ENCODE measurements around the gene LGALS8. TPM values are rescaled to one million over a fixed set of nuclear protein-coding genes. Genes with fewer than 3 reads are reported as not detected.

LGALS8 gene
- total and polyA plus RNA-seq, 2 of the 4 experiments (the other 2 are of a cell fraction) = 41.3 to 57.7 TPM

DNA sequence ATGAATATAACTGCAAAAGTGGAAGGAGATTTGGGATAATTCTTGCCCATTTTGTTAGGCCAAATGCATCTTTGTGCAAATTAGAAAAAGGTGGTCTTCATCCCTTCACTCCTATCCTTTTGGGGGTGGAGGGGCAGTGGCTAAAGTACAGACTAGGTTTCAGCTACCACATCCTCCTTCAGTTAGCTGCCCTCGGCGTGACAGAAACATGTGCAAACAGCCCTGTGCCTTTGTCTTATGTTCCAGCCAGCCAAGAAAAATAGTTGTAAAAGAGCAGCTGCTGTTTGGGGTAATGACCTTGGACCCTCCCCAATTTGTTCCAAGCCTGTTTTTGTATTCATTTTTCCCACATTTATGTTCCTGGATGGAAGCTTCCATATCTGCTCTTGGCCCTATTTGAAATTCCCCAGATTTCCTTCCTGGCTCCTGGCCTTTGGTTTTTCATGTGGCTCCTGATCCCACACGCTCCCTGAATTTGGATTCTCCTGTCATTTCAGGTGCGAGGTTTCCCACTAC is 8.3 kb upstream of the LGALS8 start:
- no peak overlapping the region for H2AFZ ChIP-seq (replicated peaks; ENCODE audit: low read length, poor library complexity)

More for the DNA sequence above, 8.3 kb upstream of the LGALS8 start:
- Histone ChIP-seq H2BK15ac (ENCODE audit: low read depth, low read length) (no peak overlapping the region), H3K4ac (ENCODE audit: low read depth, low read length) (0 out of 2 replicates have a peak overlapping the region, but pooled peaks have one; percentile 34), H3K27ac (ENCODE audit: insufficient read depth, low read length) (no peak overlapping the region), H4K8ac (ENCODE audit: low read depth in 2 of 2, low read length in 2 of 2) (no peak overlapping the region), H2BK120ac (ENCODE audit: low read depth, low read length) (peak overlapping the region; percentile 27; the same call in 1 of the 2 replicates), H3K27me3 (ENCODE audit: control insufficient read depth, insufficient read depth, low read length) (no peaks in the 10 kb centered on the region), H2AK5ac (ENCODE audit: low read depth, low read length) (no peak overlapping the region), H3K79me1 (ENCODE audit: low read depth in 1 of 2, low read length in 2 of 2) (no peaks in the 10 kb centered on the region), H3K23ac (ENCODE audit: low read depth, low read length) (no peak overlapping the region), H3K4me1 (ENCODE audit: control insufficient read depth, insufficient read depth, low read length) (peaks cover 7% of the 10 kb centered on the region; the same call in 1 of the 2 replicates), H3K14ac (replicated peaks; ENCODE audit: low read depth, low read length) (no peak overlapping the region), H3K9me3 (ENCODE audit: control insufficient read depth, insufficient read depth, low read length) (no peaks in the 10 kb centered on the region), H3K9me1 (ENCODE audit: insufficient read depth, low read length) (no peaks in the 10 kb centered on the region), H3K4me3 (ENCODE audit: insufficient read depth, low read depth, low read length) (no peak overlapping the region), H2AK9ac (replicated peaks; ENCODE audit: low read depth, low read length, poor library complexity) (no peak overlapping the region), H3K56ac (ENCODE audit: extremely low read depth, insufficient read depth, low read length) (no peak overlapping the region), H4K91ac (ENCODE audit: insufficient read depth, low read depth, low read length) (no peak overlapping the region), H3K18ac (ENCODE audit: low read depth, low read length) (no peak overlapping the region; the same call in 1 of the 2 replicates), H3K36me3 (ENCODE audit: control insufficient read depth, insufficient read depth, low read length) (no peaks in the 10 kb centered on the region), H2BK5ac (ENCODE audit: low read depth, low read length, poor library complexity, severe bottlenecking) (no peak overlapping the region), H3K9ac (ENCODE audit: low read depth, low read length) (no peak overlapping the region), H2BK20ac (ENCODE audit: low read depth, low read length) (no peak overlapping the region), H4K20me1 (ENCODE audit: insufficient read depth, low read length) (no peaks in the 10 kb centered on the region), H4K5ac (ENCODE audit: low read depth, low read length) (no peak overlapping the region), H3K4me2 (ENCODE audit: low read depth, low read length) (no peak overlapping the region)
- BruUV-seq (replicated peaks) = no TSS peak
- TF ChIP-seq RFX5 (IDR thresholded peaks at IDR 0.05; ENCODE audit: low read depth, low read length) = no peak
- no peak for TF ChIP-seq BHLHE40 (IDR thresholded peaks at IDR 0.05; ENCODE audit: low read depth, low read length)
- TF ChIP-seq, protein P1, sequence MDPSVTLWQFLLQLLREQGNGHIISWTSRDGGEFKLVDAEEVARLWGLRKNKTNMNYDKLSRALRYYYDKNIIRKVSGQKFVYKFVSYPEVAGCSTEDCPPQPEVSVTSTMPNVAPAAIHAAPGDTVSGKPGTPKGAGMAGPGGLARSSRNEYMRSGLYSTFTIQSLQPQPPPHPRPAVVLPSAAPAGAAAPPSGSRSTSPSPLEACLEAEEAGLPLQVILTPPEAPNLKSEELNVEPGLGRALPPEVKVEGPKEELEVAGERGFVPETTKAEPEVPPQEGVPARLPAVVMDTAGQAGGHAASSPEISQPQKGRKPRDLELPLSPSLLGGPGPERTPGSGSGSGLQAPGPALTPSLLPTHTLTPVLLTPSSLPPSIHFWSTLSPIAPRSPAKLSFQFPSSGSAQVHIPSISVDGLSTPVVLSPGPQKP (IDR thresholded peaks at IDR 0.05; ENCODE audit: borderline replicate concordance, low read depth, low read length) = no peak
- no peak for TF ChIP-seq CHD1 (IDR thresholded peaks at IDR 0.05; ENCODE audit: low read depth, low read length)
- TF ChIP-seq MXI1 (IDR thresholded peaks at IDR 0.05; ENCODE audit: borderline replicate concordance, low read depth, low read length) = no peak
- TF ChIP-seq, protein P2, sequence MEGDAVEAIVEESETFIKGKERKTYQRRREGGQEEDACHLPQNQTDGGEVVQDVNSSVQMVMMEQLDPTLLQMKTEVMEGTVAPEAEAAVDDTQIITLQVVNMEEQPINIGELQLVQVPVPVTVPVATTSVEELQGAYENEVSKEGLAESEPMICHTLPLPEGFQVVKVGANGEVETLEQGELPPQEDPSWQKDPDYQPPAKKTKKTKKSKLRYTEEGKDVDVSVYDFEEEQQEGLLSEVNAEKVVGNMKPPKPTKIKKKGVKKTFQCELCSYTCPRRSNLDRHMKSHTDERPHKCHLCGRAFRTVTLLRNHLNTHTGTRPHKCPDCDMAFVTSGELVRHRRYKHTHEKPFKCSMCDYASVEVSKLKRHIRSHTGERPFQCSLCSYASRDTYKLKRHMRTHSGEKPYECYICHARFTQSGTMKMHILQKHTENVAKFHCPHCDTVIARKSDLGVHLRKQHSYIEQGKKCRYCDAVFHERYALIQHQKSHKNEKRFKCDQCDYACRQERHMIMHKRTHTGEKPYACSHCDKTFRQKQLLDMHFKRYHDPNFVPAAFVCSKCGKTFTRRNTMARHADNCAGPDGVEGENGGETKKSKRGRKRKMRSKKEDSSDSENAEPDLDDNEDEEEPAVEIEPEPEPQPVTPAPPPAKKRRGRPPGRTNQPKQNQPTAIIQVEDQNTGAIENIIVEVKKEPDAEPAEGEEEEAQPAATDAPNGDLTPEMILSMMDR (conservative IDR thresholded peaks at IDR 0.05; ENCODE audit: low read depth, low read length) = no peak
- TF ChIP-seq POLR2A (IDR thresholded peaks at IDR 0.05; ENCODE audit: low read depth, low read length) = no peak
- TF ChIP-seq RCOR1 (IDR thresholded peaks at IDR 0.05; ENCODE audit: insufficient replicate concordance, low read length) = no peak
- TF ChIP-seq NFE2L2 (IDR thresholded peaks at IDR 0.05; ENCODE audit: low read depth, low read length) = no peak
- TF ChIP-seq SMC3 (IDR thresholded peaks at IDR 0.05; ENCODE audit: low read depth, low read length) = no peak
- no peak for TF ChIP-seq MAFK (IDR thresholded peaks at IDR 0.05; ENCODE audit: low read depth, low read length)
- no peak for TF ChIP-seq CEBPB (IDR thresholded peaks at IDR 0.05; ENCODE audit: low read depth, low read length)
- intact Hi-C loops (cut with micrococcal nuclease) (no loop called here), in situ Hi-C loops (cut with MboI; ENCODE audit: low sequenced_read_pairs) (no loop called here), dilution Hi-C loops (cut with HindIII; ENCODE audit: low sequenced_read_pairs, unreplicated experiment) (no loop called here)
- no CpG with 5 or more reads among the region's 4 CpGs for WGBS, 2 experiments (ENCODE audit: extremely low coverage in 2 of 2, insufficient read length in 1 of 2)
- ChIA-PET CTCF (interaction anchor here (0.7 kb wide), 1 partner anchor 546 kb away, joined by 3 read pairs; no protein-coding TSS in a partner anchor), POLR2A (ENCODE audit: unreplicated experiment) (no interaction called here)
- ATAC-seq (ENCODE audit: low read depth) (no peak), DNase-seq (no peak)

Measured in IMR-90 (cell line).